Measurements from ENCODE around the gene RELCH.
"Not testable (repeated sequence)": the region's sequence is repeated elsewhere in the genome, so short reads cannot be mapped to it uniquely, and the experiment has no call there.

RELCH gene, protein sequence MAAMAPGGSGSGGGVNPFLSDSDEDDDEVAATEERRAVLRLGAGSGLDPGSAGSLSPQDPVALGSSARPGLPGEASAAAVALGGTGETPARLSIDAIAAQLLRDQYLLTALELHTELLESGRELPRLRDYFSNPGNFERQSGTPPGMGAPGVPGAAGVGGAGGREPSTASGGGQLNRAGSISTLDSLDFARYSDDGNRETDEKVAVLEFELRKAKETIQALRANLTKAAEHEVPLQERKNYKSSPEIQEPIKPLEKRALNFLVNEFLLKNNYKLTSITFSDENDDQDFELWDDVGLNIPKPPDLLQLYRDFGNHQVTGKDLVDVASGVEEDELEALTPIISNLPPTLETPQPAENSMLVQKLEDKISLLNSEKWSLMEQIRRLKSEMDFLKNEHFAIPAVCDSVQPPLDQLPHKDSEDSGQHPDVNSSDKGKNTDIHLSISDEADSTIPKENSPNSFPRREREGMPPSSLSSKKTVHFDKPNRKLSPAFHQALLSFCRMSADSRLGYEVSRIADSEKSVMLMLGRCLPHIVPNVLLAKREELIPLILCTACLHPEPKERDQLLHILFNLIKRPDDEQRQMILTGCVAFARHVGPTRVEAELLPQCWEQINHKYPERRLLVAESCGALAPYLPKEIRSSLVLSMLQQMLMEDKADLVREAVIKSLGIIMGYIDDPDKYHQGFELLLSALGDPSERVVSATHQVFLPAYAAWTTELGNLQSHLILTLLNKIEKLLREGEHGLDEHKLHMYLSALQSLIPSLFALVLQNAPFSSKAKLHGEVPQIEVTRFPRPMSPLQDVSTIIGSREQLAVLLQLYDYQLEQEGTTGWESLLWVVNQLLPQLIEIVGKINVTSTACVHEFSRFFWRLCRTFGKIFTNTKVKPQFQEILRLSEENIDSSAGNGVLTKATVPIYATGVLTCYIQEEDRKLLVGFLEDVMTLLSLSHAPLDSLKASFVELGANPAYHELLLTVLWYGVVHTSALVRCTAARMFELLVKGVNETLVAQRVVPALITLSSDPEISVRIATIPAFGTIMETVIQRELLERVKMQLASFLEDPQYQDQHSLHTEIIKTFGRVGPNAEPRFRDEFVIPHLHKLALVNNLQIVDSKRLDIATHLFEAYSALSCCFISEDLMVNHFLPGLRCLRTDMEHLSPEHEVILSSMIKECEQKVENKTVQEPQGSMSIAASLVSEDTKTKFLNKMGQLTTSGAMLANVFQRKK

DNA sequence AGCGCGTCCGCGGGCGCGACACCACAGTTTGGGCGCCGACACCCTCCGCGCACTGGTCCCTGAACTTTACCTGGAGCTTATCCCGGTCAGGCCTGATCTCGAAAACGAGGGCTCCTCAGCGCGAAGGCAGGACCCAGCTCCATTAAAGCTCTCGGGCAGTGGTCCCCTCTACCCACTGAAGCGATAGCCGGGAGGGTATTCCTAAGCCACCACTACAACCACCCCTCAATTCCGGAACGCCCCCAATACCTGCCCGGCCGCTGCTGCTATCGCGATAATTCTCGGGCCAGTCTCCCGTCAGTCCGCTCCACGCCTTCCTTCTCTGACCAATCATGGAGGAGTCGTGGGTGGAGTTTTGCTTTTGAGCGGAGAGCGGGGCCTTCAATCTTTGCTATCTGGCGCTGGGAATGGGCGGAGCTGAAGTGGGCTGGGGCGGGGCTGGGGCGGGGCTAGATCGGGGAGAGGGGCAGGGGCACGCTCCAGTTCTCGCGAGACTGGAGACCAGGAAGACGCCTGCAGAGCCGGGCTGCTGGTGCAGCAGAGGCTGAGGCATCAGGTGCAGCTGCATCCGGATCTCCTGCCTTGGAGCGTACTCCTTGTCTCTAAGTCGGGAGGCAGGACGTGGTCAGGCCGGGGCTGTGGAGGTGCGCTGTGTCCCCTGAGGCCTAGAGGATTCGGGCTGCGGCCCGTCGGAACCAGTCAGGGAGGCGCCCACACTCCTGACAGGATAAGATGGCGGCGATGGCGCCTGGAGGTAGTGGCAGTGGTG lies at the start of gene RELCH, which contains the start of gene PIGN:
Gene RELCH (plus strand): TSS at position 482 of the 769 bp plus-strand sequence. CDS start 251 bp downstream, at position 733.
Gene PIGN (minus strand): TSS at position 283 of the 769 bp plus-strand sequence. CDS start 25,703 bp downstream, outside the sequence.
- DNase-seq, result peak; percentile 89

GRCh38 chr18:62138461-62139235 lies 48.4 kb upstream of the RELCH start:
- DNase-seq, result no peak

DNA sequence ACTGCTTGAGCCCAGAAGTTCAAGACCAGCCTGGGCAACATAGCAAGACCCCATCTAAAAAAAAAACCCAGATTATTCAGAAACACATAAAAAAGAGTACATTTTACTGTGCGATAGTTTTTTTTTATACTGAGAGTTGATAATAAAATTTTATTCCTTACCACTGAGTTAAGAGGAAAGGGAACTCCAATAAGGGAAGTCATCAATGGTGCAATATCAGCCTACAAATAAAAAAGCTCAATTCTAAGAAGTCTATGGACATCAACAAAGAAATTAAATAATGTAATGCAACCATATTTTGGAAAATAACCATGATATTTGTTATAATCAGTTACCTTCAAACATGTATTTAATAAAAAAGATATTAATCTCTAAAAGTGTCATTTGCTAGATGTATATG lies 46.8 kb upstream of the RELCH start:
- no peak for DNase-seq

GRCh38 chr18:62144338-62144737 lies 42.7 kb upstream of the RELCH start:
- no peak for DNase-seq

DNA sequence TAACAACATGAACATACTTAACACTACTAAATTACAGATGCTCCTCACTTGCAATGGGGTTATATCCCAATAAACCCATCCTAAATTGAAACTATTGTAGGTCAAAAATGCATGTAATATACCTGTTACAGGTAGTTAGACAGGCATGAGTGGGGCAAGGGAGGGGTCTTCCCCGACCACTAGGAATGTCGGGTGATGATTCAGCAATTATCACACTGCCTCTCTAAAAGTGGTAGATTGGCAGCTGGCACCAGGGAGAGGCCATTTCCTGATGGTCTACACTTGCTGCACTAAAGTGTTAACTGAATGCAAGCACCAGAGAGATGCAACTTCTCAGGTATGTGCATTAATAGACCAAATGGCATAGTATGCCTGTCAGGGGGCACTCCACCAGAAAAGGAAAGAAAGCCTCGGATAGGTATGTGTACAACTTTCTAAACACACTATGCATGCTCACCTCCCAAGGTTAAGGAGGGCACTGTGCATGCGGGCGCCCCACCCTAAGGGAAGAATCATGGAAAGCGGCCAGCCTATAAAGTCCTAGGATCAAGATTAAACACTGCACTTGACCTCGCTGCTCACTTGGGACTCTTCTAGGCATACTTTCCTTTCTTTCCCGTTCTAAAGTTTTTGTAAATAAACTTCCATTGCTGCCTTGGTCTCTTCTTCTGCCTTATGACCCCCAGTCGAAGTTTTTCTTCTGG lies 35.8 kb upstream of the RELCH start:
- DNase-seq, result no peak

- DNase-seq, result no peak
These were observed 34.2 kb upstream of the RELCH start for GRCh38 chr18:62152844-62153243.

DNA sequence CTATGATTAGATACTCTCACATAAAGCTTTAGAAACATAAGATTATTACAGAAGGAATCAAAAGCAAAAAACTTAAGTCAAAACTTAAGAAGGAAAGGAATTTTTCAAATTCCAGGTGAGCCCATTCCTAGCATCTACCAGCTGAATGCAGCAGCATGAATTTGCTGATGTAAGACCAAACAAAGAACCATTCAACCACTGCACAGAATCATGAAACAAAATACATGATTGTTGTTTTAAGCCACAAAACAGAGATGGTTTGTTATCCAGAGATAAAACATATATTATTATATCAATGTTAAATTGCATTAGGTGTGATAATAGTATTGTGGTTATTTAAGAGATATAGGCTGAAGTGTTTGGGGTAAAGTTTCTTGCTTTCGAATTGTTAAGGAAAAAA lies 29.2 kb upstream of the RELCH start:
- DNase-seq, result no peak

GRCh38 chr18:62164310-62164709 lies 22.7 kb upstream of the RELCH start:
- no peak for DNase-seq

DNA sequence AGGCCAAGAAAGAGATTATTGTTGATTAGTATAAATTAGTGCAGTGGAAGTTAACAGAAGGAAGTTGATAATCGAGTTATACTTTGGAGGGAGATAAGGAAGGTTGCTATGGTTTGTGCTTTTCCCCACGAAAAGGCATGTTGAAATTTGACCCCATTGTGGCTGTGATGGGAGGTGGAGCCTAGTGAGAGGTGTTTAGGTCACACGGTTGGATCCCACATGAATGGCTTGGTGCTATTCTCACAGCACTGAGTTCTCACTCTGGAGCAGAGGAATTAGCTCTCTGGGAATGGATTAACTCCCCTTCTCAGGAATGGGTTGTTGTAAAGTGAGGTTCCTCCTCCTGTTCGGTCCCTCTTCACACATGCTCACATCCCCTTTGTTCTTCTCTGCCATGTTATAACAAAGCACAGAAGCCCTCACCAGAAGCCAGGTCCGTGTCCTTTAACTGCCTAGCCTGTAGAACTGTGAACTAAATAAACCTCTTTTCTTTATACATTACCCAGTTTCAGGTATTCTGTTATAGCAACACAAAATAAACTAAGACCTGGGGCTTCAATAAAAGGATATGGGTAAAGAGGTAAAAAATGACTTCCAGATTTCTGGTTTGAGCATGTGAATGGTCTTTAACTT lies 22.1 kb upstream of the RELCH start:
- no peak for DNase-seq

- no peak for DNase-seq
These were observed 21.5 kb upstream of the RELCH start for GRCh38 chr18:62165583-62165982.

DNA sequence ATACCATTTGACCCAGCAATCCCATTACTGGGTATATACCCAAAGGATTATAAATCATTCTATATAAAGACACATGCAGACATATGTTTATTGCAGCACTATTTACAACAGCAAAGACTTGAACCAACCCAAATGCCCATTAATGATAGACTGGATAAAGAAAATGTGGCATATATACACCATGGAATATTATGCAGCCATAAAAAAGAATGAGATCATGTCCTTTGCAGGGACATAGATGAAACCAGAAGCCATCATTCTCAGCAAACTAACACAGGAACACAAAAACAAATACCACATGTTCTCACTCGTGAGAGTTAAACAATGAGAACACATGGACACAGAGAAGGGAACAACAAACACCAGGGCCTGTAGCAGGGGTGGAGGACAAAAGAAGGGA lies 20.5 kb upstream of the RELCH start:
- not testable (repeated sequence) for DNase-seq

- no peak for DNase-seq
These were observed 16.2 kb upstream of the RELCH start for GRCh38 chr18:62170857-62171256.

- no peak for DNase-seq
These were observed 14.8 kb upstream of the RELCH start for GRCh38 chr18:62172298-62172697.

GRCh38 chr18:62175521-62175920 lies 11.5 kb upstream of the RELCH start:
- no peak for DNase-seq

GRCh38 chr18:62177271-62177670 lies 9.8 kb upstream of the RELCH start:
- no peak for DNase-seq

GRCh38 chr18:62179213-62179612 lies 7.8 kb upstream of the RELCH start:
- DNase-seq, result no peak

DNA sequence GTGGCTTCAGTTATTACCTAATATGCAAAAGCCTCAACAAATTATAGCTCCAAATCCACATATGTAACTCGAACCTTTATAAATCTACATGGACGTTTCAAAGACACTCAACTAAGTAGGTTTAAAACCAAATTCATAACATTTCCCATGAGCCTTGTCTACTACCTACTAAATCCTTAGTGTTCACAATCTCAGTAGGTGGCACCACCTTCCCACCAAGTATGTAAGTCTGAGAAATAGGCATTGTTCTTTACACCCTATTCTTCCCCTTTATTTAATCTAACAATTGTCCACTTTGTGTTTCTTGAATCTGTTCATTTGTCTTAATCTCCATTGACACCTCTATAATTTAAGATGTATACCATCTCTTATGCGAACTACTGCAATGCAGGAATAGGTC lies 4.8 kb upstream of the RELCH start:
- DNase-seq, result no peak

- DNase-seq, result peak; percentile 1
These were observed 3.4 kb upstream of the RELCH start for GRCh38 chr18:62183578-62184195.

DNA sequence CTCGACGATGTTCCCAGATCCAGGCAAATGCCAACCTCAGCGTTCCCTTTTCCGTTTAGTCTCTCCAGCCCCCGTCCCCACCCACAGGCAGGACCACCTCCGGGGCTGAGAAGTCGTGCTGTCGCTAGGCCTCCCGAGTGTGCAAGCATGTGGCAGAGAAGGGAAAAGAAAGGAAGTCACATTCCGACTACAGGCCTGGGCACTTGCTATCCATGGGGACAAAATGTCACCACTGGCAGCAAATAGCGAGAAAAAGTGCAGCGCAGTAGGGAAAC lies 619 bp upstream of the RELCH start:
- no peak for DNase-seq
